Karpas-422 (cell line): ENCODE measurements around the gene BARHL2. TPM values are rescaled to one million over a fixed set of nuclear protein-coding genes. Genes with fewer than 3 reads are reported as not detected.

Experiments used
- DNase-seq: peaks from one replicate; pipeline ENCODE4 v3.0.0-alpha.2; 2015
- H2AFZ ChIP-seq: fragments of 200-600 bp; sonication (generic); 2 replicates; pipeline ENCODE4 v1.6.1; 2014; ENCODE audit warnings: antibody characterized with exemption, low read length, mixed read lengths
- H3K27ac ChIP-seq: fragments of 200-600 bp; sonication (generic); 2 replicates; pipeline ENCODE4 v1.5.1; 2014; ENCODE audit warnings: mild to moderate bottlenecking, low read length, moderate library complexity
- H3K27me3 ChIP-seq: fragments of 200-600 bp; sonication (generic); 2 replicates; pipeline ENCODE4 v1.6.1; 2014; ENCODE audit warnings: low read length, mixed read lengths
- H3K36me3 ChIP-seq: fragments of 200-600 bp; sonication (generic); 2 replicates; pipeline ENCODE4 v1.6.1; 2014; ENCODE audit warnings: low read length, mixed read lengths; ENCODE audit not compliant: insufficient read depth
- H3K4me1 ChIP-seq: fragments of 200-600 bp; sonication (generic); 2 replicates; pipeline ENCODE4 v1.6.1; 2014; ENCODE audit warnings: mild to moderate bottlenecking, low read length, mixed read lengths
- H3K4me2 ChIP-seq: fragments of 200-600 bp; sonication (generic); 2 replicates; pipeline ENCODE4 v1.6.1; 2014; ENCODE audit warnings: low read length, low read depth, mild to moderate bottlenecking; ENCODE audit not compliant: poor library complexity, severe bottlenecking
- H3K4me3 ChIP-seq: fragments of 200-600 bp; sonication (generic); 2 replicates; pipeline ENCODE4 v1.5.1; 2014; ENCODE audit warnings: mild to moderate bottlenecking, antibody characterized with exemption, low read length, mixed read lengths
- H3K79me2 ChIP-seq: fragments of 200-600 bp; sonication (generic); 2 replicates; pipeline ENCODE4 v1.6.1; 2014; ENCODE audit warnings: mild to moderate bottlenecking, low read length, mixed read lengths
- H3K9ac ChIP-seq: fragments of 200-600 bp; sonication (generic); 2 replicates; pipeline ENCODE4 v1.6.0; 2014; ENCODE audit warnings: low read length
- H3K9me2 ChIP-seq: fragments of 200-600 bp; sonication (generic), shearing (Covaris generic); replicated peaks from 2 replicates; pipeline ENCODE4 v1.6.0; 2014; ENCODE audit warnings: mild to moderate bottlenecking, low read length, moderate library complexity; ENCODE audit not compliant: insufficient read depth
- H3K9me3 ChIP-seq: fragments of 300-700, 200-600 bp; sonication (generic); 2 replicates; pipeline ENCODE4 v1.6.1; 2014; ENCODE audit warnings: low read length, mixed read lengths
- H4K20me1 ChIP-seq: fragments of 200-600 bp; sonication (generic); 2 replicates; pipeline ENCODE4 v1.6.1; 2014; ENCODE audit warnings: mild to moderate bottlenecking, antibody characterized with exemption, low read length, low read depth; ENCODE audit not compliant: insufficient read depth
- total RNA-seq: library from RNA; depleted of rRNA; stranded (reverse); fragments of >200 nt; shearing (Covaris generic); gene quantifications from 2 replicates; pipeline ENCODE4 v1.2.3, GENCODE V29; 2014; ENCODE audit warnings: low replicate concordance

BARHL2 gene
- total RNA-seq, 1 experiment from 2014 or later = not detected

DNA sequence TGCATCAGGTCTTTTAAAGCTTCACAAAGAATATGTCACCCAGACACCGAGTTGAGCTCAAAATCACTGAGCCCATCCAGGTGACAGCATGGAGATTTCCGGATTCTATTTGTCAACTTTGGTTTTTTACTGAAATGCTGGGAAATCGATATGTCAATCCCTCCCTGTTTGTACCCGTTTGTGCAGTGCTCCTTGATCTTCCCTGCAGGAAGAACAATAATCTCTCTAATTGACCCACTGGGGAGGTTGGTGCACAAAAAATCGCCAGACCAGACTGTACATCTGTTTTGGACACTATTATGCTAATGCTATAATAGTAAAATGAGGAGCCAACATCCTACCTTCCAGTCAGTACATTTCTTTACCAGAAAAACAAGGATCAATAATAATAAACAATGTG, 1.8 kb downstream of the BARHL2 start:
- H3K79me2 ChIP-seq = no peaks in the 10 kb centered on the region
- no peaks in the 10 kb centered on the region for H3K9me3 ChIP-seq
- DNase-seq = no peak
- H3K4me2 ChIP-seq = no peak overlapping the region
- H3K4me3 ChIP-seq = no peak overlapping the region
- no peaks in the 10 kb centered on the region for H3K9me2 ChIP-seq
- no peaks in the 10 kb centered on the region for H3K27me3 ChIP-seq
- no peaks in the 10 kb centered on the region for H3K4me1 ChIP-seq
- no peak overlapping the region for H3K9ac ChIP-seq
- H2AFZ ChIP-seq = no peak overlapping the region
- H3K27ac ChIP-seq = no peak overlapping the region
- H3K36me3 ChIP-seq = no peaks in the 10 kb centered on the region
- H4K20me1 ChIP-seq = no peaks in the 10 kb centered on the region

- H3K9me3 ChIP-seq = no peaks in the 10 kb centered on the region
- no peak overlapping the region for H3K9ac ChIP-seq
- DNase-seq = peak; percentile 11
- no peaks in the 10 kb centered on the region for H3K27me3 ChIP-seq
- no peaks in the 10 kb centered on the region for H3K4me1 ChIP-seq
- no peak overlapping the region for H3K4me2 ChIP-seq
- H3K9me2 ChIP-seq = no peaks in the 10 kb centered on the region
- H4K20me1 ChIP-seq = no peaks in the 10 kb centered on the region
- no peak overlapping the region for H3K27ac ChIP-seq
- no peak overlapping the region for H3K4me3 ChIP-seq
- no peak overlapping the region for H2AFZ ChIP-seq
- no peaks in the 10 kb centered on the region for H3K79me2 ChIP-seq
- H3K36me3 ChIP-seq = no peaks in the 10 kb centered on the region
Measured at GRCh38 chr1:90714521-90714951, 2.6 kb downstream of the BARHL2 start.

GRCh38 chr1:90713741-90714509, 3.2 kb downstream of the BARHL2 start:
- Histone ChIP-seq H3K79me2 (no peaks in the 10 kb centered on the region), H3K9me2 (no peaks in the 10 kb centered on the region), H3K36me3 (no peaks in the 10 kb centered on the region), H3K4me3 (no peak overlapping the region), H3K9me3 (no peaks in the 10 kb centered on the region), H3K4me1 (no peaks in the 10 kb centered on the region), H3K27me3 (no peaks in the 10 kb centered on the region), H3K27ac (no peak overlapping the region), H3K4me2 (no peak overlapping the region), H2AFZ (no peak overlapping the region), H3K9ac (no peak overlapping the region), H4K20me1 (no peaks in the 10 kb centered on the region)
- DNase-seq = peak; percentile 14

- no peaks in the 10 kb centered on the region for H3K36me3 ChIP-seq
- no peak overlapping the region for H2AFZ ChIP-seq
Measured at GRCh38 chr1:90712915-90713730, 4.0 kb downstream of the BARHL2 start.

DNA sequence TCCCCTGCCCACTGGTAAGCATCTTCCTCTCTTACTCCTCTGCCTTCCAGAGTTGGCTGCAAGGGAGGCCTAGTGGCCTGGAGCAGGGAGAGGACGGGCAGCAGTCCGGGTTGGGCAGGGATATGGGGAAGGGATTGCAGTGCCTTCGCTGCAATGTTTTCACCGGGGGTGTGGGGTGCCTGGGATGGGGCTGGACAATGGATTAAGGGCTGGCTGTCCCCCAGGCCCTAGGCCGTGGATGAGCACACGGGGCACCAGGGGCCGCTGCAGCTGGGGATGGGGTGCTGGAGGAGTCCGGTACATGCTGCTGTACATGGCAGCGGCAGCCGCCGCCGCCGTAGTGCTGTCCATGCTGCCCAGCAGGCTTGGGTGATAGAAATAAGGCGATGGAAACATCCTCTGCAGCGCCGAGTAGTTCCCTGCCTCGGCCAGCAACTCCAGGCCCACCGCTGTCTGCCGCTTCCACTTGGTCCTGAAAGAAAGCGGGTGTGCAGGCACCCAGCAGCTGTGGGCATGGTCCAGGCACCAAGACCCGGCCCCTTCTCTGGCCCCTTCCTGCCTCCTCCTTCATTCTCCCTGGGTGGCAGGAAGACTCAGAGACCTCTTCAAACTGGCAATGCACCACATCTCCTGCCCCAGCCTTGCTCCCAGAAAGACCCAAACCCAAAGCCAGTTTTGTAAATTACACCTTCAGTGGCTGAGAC, 4.8 kb downstream of the BARHL2 start:
- H3K36me3 ChIP-seq = no peaks in the 10 kb centered on the region
- H3K79me2 ChIP-seq = no peaks in the 10 kb centered on the region
- no peaks in the 10 kb centered on the region for H3K4me1 ChIP-seq
- H3K9me2 ChIP-seq = no peaks in the 10 kb centered on the region
- peak; percentile 9 for DNase-seq
- no peak overlapping the region for H3K9ac ChIP-seq
- no peak overlapping the region for H3K4me2 ChIP-seq
- H4K20me1 ChIP-seq = no peaks in the 10 kb centered on the region
- H3K27ac ChIP-seq = no peak overlapping the region
- no peak overlapping the region for H2AFZ ChIP-seq
- H3K4me3 ChIP-seq = no peak overlapping the region
- H3K9me3 ChIP-seq = no peaks in the 10 kb centered on the region
- H3K27me3 ChIP-seq = no peaks in the 10 kb centered on the region

More at GRCh38 chr1:90712915-90713730, 4.0 kb downstream of the BARHL2 start:
- H3K79me2 ChIP-seq = no peaks in the 10 kb centered on the region
- H3K4me2 ChIP-seq = no peak overlapping the region
- H3K4me1 ChIP-seq = no peaks in the 10 kb centered on the region
- H3K9me3 ChIP-seq = no peaks in the 10 kb centered on the region
- H3K27ac ChIP-seq = no peak overlapping the region
- no peak overlapping the region for H3K9ac ChIP-seq
- no peak for DNase-seq
- H3K4me3 ChIP-seq = no peak overlapping the region
- H4K20me1 ChIP-seq = no peaks in the 10 kb centered on the region
- no peaks in the 10 kb centered on the region for H3K27me3 ChIP-seq
- no peaks in the 10 kb centered on the region for H3K9me2 ChIP-seq

DNA sequence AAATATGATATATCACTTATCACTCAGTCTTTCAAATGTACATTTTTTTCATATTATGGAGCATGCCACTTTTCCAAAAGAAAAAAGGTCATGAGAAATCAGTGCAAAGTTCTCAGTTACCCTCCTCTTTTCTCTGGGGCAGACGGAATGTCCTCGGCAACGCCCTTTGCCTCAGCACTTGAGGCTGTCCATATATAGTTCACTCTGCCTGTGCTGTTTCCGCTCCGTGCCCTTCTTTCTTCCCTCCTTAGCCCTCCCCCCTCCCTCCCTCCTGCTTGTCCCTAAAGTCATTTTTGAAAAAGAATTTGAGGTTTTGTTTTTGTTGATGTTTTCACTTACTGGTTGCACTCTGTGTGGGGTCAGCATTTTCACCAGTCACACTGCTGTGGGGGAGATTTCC, 5.4 kb downstream of the BARHL2 start:
- Histone ChIP-seq H3K27ac (no peak overlapping the region), H3K4me1 (no peaks in the 10 kb centered on the region), H3K79me2 (no peaks in the 10 kb centered on the region), H3K9me3 (no peaks in the 10 kb centered on the region), H3K27me3 (no peaks in the 10 kb centered on the region), H3K9ac (no peak overlapping the region), H3K4me3 (no peak overlapping the region), H4K20me1 (no peaks in the 10 kb centered on the region), H2AFZ (no peak overlapping the region), H3K4me2 (no peak overlapping the region), H3K9me2 (no peaks in the 10 kb centered on the region), H3K36me3 (no peaks in the 10 kb centered on the region)
- no peak for DNase-seq

- H3K4me2 ChIP-seq = no peak overlapping the region
- H3K9me3 ChIP-seq = no peaks in the 10 kb centered on the region
- H3K27me3 ChIP-seq = no peaks in the 10 kb centered on the region
- no peak overlapping the region for H3K4me3 ChIP-seq
- H3K4me1 ChIP-seq = no peaks in the 10 kb centered on the region
- no peaks in the 10 kb centered on the region for H4K20me1 ChIP-seq
- no peaks in the 10 kb centered on the region for H3K36me3 ChIP-seq
- peak; percentile 23 for DNase-seq
- H3K9me2 ChIP-seq = no peaks in the 10 kb centered on the region
- H2AFZ ChIP-seq = no peak overlapping the region
- H3K79me2 ChIP-seq = no peaks in the 10 kb centered on the region
- no peak overlapping the region for H3K27ac ChIP-seq
- H3K9ac ChIP-seq = no peak overlapping the region
Measured at GRCh38 chr1:90710579-90711536, 6.2 kb downstream of the BARHL2 start.
